EH (cell line): ENCODE results near the gene SETD1B.
"Not testable (repeated sequence)": the region's sequence is repeated elsewhere in the genome, so short reads cannot be mapped to it uniquely, and the experiment has no call there.

Experiments
- DNase-seq: peaks from one replicate; pipeline ENCODE4 v3.0.0-alpha.2; 2015; ENCODE audit warnings: low read depth

SETD1B gene

DNA sequence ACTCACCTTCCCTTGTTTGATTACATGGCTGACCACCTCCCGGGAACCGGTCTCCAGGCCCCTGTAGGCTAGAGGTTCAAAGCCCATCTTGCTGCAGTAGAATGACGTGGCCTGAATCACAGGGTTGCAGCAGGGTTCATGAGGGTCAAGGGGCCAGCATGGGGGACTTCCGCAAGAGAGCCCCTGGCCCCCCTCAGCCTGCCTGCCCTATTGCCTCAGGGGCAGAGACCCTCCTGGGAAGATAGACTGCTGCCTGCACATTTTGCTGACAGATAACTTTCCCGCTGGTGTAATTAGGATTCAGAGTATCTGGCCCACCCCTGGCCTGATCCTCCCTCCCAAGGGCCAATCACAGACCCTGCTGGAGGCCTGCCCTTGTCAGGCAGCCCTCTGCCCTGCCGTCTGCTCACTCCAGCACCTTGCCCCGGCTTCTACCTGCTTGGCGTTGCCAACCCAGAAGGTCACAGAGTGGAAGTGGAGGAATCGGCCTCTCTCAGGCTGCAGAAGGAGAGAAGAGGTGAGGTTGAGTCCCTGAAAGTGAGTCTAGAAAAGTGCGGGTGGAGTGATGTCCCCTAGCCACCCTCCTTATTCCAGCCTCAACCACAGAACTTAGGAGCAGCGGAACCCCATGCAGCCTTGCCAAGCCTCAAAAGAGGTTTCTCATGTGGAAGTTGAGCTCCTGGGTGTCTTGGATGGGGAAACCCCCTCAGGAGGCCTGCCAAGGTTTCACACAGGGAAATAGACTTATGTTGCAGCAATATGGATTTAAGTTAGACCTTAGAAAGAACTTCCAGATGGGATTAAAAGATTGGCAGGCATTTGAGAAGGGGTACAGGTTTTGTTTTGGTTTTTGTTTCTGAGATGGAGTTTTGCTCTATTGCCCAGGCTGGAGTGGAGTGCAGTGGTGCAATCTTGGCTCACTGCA, 53.8 kb downstream of the SETD1B start:
- peak; percentile 14 for DNase-seq

DNA sequence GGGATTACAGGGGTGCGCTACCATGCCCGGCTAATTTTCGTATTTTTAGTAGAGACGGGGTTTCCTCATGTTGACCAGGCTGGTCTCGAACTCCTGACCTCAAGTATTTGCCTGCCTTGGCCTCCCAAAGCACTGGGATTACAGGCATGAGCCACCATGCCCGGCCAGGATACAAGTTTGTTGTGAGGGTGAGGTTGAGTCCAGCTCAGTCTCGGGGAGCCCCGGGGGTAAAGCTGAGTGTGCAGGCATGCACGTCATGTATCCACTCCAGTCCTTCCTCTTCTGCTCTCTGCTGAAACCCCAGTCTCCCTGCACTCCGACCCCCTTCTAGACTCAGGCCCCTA, 54.5 kb downstream of the SETD1B start:
- no peak for DNase-seq

DNA sequence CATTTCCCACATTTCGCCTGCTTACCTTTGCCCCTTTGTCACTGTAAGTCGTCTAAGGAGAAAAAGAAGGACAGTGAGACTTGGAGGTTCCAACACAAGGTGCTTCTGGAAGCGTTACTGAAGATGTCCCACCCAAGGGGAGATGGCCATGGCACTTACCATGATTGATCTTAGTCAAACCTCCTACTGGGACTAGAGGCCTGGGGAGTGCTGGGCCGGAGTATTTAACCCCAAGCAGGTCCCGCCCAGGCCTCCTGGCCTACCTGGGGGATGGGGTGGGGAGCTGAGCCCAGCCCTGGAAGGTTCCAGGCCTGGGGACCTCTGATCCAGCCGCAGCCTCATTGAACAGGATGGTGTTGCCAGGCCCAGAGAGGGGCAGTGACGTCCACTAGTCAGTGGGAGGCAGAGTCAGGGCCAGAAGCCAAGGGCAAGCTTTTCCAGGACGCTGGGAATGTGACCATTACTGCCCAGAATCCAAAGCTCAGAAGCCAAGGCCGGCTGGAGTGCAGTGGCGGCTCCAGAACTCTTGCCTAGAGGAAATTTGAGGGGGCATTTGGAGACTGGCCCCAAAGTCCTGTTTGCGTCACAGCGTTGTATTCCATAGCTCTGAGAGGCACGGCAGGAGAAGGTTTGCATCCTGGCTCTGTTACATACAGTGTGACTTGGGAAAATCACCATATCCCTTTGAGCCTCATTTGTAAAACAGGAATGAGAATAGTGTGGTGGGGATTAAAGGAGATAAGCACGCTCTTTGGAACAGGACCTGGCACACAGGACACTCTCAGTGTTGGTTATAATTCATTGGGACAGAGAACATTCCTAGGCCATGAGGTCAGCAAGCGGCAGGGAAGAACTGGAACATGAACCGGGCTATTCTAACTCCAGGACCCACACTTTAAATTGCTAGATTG, 55.1 kb downstream of the SETD1B start, which contains the start of gene HPD:
TSS of gene HPD (minus strand) at position 198 of the 911 bp plus-strand sequence. CDS start at position 162, 36 bp downstream.
- peak; percentile 92 for DNase-seq

DNA sequence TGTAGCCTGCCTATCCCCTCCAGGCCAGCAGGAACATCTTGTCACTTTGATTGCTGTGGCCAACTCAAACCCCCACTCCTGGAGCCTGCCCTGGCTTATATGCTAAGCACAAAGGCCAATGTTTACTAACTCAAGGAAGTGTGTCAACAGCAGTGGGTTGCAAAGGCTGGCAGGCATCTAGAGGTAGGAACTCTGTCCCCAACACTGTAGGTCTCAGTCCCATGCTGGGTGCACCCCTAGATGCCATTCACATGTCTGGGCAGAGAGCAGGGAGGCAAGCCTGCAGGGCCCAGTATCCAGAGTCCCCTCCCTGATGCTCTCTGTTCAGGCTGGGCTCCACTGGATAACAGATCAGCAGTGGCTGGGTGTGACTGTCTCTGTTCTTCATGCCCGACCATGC, 56.4 kb downstream of the SETD1B start:
- DNase-seq = no peak

DNA sequence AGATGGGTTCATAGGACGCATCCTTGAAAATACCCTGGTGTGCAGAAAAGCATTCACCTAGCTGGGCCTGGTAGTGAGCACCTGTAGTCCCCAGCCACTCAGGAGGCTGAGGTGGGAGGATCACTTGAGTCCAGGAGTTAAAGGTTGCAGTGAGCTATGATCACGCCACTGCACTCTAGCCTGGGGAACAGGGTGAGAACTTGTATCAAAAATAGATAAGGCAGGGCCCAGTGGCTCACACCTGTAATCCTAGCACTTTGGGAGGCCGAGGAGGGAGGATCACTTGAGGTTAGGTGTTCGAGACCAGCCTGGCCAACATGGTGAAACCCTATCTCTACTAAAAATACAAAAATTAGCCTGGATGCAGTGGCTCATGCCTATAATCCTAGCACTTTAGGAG, 56.9 kb downstream of the SETD1B start:
- DNase-seq = not testable (repeated sequence)

DNA sequence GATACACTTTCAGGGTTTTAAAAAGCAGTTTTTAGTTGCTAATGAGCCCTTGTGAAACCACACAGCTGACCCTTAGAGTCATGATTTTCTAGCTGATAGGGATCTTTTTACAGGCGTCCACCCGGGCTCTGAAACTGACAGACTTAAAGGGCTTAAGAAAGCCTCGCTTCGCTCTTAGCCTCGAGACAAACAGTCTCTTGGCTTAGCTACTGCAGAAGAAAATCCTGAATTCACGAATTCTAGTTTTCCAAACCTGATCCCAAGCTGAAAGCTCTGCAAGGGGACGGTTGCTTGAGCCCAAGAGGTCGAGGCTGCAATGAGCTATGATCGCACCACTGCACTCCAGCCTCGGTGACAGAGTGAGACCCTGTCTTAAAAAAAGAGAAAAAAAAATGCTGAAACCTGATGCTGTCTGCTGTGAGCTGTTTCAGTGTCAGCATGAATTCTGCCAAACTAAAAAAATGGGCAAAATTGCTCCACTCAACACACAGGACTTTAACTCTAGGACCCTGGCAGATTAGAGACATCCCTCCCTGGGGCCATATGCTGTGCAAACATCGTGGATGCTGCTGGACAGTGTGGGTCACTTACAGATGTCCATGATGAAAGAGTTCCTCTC, 57.9 kb downstream of the SETD1B start:
- peak; percentile 75 for DNase-seq

DNA sequence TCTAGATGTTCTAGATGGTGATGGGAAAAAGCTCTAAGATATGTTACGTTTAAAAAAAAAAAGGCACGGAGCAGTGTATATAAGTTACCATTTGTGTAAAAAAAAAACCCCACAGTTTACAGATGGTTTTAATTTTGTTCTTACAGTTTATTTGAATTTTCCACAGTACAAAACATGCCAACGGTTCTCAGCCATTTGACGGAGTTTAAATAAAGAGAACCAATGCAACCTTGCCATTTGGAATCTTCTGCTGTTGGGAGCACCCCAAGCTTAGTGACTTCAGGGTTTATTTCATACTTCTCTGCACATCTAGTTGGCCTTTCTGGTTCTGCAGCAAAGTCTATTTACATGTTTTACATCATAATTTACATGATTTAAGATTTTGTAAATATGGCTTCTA, 62.5 kb downstream of the SETD1B start:
- DNase-seq = peak; percentile 32

DNA sequence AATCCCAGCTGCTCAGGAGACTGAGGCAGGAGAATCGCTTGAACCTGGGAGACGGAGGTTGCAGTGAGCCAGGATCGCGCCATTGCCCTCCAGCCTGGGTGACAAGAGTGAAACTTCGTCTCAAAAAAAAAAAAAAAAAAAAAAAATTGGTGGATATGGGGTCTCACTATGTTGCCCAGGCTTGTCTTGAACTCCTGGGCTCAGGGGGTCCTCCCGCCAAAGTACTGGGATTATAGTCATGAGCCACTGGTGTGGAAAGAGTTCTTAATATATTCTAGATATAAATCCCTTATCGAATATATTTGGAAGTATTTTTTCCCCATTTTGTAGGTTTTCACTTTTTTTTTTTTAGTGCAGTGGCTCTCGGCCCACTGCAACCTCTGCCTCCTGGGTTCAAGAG, 65.4 kb downstream of the SETD1B start:
- DNase-seq = not testable (repeated sequence)

DNA sequence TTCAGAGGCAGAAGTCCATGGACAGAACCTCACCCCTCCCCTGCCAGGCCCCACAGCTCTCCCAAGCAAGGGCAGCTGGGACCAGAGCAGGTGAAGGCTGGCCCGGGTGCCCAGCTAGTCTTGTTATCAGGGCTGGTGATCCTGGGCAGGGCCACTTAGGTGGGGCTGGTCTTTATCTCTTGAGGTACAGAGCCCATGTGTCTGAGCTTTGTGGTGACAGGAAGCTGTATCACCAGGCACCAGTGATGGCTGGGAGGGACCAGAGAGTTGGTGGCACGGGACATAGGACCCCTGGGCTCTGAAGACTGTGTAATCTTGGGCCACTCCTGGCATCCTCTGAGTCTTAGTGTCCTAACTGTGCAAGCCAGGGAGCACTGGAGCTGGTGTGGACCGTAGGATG, 67.7 kb downstream of the SETD1B start:
- no peak for DNase-seq

DNA sequence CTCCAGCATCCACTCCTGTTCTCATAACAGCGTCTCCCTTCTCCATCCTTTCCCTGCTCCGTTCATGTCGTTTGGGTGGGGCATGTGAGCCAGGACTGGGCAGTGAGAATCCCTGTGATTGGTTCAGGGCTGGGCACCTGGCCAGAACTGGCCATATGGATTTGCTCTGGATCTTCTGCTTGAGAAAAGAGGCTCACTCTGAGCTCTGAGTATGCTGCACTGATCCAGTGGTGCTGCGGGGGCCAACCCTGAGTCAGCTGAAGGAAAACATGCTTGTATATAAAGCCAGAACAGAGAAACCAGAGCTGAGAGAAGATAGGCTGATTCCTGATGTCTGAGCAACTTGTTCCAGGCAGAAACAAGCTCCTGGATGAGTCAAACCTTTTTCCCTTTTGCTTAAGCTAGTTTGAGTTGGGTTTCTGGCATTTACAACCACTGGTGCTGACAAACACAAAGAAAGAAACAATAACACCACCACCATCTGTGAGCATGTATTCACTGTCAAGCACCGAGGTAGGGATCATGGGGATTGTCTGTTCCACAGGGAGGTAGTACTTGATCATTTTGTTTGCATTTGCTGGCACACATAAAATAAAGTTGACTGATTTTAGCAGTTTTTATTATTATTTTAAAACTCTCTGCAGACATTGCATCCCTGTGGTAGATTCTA, 68.9 kb downstream of the SETD1B start:
- peak; percentile 92 for DNase-seq

DNA sequence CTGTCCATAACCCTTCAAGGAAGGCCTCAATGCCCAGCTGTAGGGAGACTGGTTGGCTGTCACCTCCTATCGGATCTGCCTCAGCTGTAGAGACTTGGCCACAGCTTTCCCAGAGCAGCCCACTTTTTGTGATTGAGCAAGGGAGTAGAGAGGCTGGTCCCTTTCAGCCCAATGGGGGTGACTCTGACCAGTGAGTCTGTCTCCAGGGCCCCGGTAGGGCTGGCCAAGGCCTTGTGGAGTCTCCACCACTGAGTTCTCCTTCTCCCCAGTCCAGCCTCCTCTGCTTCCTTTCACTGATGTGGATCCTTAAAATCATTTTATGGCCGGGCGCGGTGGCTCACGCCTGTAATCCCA, 69.4 kb downstream of the SETD1B start:
- no peak for DNase-seq

DNA sequence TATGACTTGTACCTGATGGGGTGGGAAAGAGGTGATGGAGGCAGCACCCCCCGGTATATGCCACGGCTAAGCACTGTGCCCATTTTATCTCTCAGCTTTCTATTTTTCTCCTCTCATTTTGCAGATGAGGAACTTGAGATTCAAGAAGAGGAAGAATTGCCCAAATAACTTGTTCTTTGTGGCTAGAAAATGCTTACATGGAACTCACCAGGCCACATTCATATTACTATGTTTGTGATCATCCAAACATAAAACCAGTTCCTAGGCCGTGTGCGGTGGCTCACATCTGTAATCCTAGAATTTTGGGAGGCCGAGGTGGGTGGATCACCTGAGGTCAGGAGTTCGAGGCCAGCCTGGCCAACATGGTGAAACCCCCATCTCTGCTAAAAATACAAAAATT, 70.3 kb downstream of the SETD1B start:
- DNase-seq = no peak

DNA sequence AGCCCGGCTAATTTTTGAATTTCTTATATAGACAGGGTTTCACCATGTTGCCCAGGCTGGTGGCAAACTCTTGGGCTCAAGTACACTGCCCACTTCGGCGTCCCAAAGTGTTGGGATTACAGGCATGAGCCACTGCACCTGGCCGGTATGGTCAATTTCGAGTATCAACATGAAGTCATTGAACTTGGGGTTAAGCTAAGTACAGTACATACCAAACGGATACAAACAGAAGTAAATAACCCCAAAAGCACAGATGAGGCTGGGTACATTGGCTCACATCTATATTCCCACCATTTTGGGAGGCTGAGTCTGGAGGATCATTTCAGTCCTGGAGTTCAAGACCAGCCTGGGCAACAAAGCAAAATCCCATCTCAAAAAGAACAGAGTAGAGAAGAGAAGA, 71.8 kb downstream of the SETD1B start:
- DNase-seq = no peak

DNA sequence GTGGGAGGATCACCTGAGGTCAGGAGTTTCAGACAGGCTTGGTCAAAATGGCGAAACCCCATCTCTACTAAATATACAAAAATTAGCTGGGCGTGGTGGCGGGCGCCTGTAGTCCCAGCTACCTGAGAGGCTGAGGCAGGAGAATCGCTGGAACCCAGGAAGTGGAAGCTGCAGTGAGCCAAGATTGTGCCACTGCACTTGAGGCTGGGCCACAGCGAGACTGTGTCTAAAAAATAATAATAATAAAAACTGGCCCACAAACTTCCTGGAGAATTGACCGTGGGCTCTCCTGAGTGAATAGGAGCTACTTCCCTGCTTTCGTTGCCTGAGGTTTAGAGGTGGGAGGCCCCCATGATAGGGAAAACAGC, 72.3 kb downstream of the SETD1B start:
- not testable (repeated sequence) for DNase-seq
